Sigmoid colon (tissue), 7 donors: ENCODE data around the gene C11orf68. TPM values are rescaled to one million over a fixed set of nuclear protein-coding genes. Genes with fewer than 3 reads are reported as not detected.
"Not testable (repeated sequence)": the region's sequence is repeated elsewhere in the genome, so short reads cannot be mapped to it uniquely, and the experiment has no call there.

ENCODE experiments used
- DNase-seq: peaks from one replicate; pipeline ENCODE4 v3.0.0-alpha.2; 2019
- H3K27ac ChIP-seq, 4 donors: fragments of 200-600 bp; sonication (generic); one replicate each; pipeline ENCODE4 v1.5.1; 2016 to 2019; ENCODE audit warnings: mild to moderate bottlenecking in 1 of 4
- H3K27me3 ChIP-seq, 3 donors: fragments of 200-600 bp; sonication (generic); one replicate each; pipeline ENCODE4 v1.5.1; 2019; ENCODE audit warnings: mild to moderate bottlenecking in 1 of 3
- H3K36me3 ChIP-seq, 4 donors: fragments of 200-600 bp; sonication (generic); one replicate each; pipeline ENCODE4 v1.5.1; 2016 to 2019
- H3K4me1 ChIP-seq, 4 donors: fragments of 200-600 bp; sonication (generic); one replicate each; pipeline ENCODE4 v1.5.1; 2017 to 2019
- H3K4me3 ChIP-seq, 4 donors: fragments of 200-600 bp; sonication (generic); one replicate each; pipeline ENCODE4 v1.5.1; 2017 to 2019; ENCODE audit warnings: mild to moderate bottlenecking in 2 of 4, moderate library complexity in 1 of 4
- H3K9me3 ChIP-seq, 4 donors: fragments of 200-600 bp in 3 of 4; sonication (generic) in 3 of 4; one replicate each; pipeline versions ENCODE4 v1.5.1 to v1.6.1; 2013 to 2019
- EP300 ChIP-seq, 4 donors: sonication (generic); formaldehyde crosslinking; IDR thresholded peaks; one replicate each; pipeline ENCODE4 v1.6.1; 2017; ENCODE audit warnings: antibody characterized with exemption in 4 of 4
- POLR2A ChIP-seq, 2 donors: fragments of 450-650 bp; IDR thresholded peaks; one replicate each; pipeline ENCODE4 v1.6.1; 2016; ENCODE audit warnings: antibody characterized with exemption in 2 of 2, mild to moderate bottlenecking in 2 of 2, moderate library complexity in 2 of 2
- POLR2AphosphoS5 ChIP-seq, 4 donors: sonication (generic); formaldehyde crosslinking; IDR thresholded peaks; one replicate each; pipeline ENCODE4 v1.6.1; 2017; ENCODE audit warnings: antibody characterized with exemption in 4 of 4
- WGBS, 2 donors: extraction: QIAGEN DNeasy Blood & Tissue Kit; methylation state at CpG; one replicate each; pipeline ENCODE4 v1.1.7; 2013; 5-methylcytosine and 5-hydroxymethylcytosine counted together
- intact Hi-C: fragments of 100-400 bp; cut with DNase I; formaldehyde crosslinking; loops from one replicate; pipeline ENCODE4 v1.15.1; 2023
- polyA plus RNA-seq, 3 donors: library from polyadenylated mRNA; stranded (reverse); fragments of 200-250 nt; gene quantifications; one replicate each; pipeline ENCODE4 v1.2.3, GENCODE V29; 2013
- total RNA-seq, 4 donors: library from RNA; depleted of rRNA; stranded (reverse); fragments of >200 nt; gene quantifications; one replicate each; pipeline ENCODE4 v1.1.0, GENCODE V29; 2016
- TF ChIP-seq, protein P1 (sequence below), 4 experiments: fragments of 450-650 bp in 3 of 4; fragments of 200-600 bp in 1 of 4; IDR thresholded peaks; one replicate each; pipeline ENCODE4 v1.5.1; 2016 to 2019; ENCODE audit warnings: antibody characterized with exemption in 4 of 4, mild to moderate bottlenecking in 3 of 4, moderate library complexity in 2 of 4
- donor health status: healthy with polysubstance abuse.
- donor health status: Bipolar disorder and iron deficiency.
- donor health status: healthy.

Gene C11orf68
- total and polyA plus RNA-seq, 7 donors, result 22.1 to 36.3 (median 24.0) TPM

DNA sequence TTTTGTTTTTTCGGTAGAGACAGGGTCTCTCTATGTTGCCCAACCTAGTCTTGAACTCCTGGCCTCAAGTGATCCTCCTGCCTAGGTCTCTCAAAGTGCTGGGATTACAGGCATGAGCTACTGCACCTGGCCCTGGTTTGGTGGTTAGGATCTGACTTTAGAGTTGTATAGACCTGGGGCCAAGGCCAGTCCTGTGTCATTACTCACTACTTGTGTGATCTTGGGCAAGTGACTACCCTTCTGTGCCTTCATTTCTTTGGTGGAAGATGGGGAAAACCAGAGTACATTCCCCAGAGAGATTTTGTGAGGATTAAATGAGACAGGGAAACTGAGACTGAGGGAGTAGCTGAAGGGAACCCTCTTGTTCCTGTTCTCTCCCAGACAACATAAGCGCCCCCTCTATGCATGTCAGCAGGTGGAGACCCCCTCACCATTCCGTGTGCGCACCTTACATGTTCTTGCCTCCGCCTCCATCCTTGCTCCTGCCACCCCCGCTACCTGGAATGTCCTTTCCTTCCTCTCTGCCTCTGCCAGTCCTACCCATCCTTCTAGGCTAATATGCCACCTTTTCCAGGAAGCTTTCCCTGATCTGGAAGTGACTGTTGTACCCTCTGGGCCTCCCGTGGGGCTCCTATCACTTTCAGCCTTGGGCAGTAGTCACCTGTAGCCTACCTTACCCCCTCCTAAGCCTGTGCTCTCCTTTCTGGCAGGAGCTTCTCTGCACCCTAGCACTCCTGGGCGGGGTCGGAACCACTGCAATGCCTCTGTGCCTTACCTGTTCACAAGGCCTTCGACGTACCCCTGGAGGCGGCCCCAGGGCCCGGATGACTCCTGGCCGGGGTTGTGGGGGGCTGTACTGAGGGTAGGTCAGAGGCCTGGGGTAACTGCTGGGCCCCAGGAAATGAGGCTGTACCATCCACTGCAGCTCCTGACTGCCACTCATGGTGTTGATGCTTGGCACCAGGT lies 22.5 kb downstream of the C11orf68 start:
- Histone ChIP-seq H3K36me3 (no peaks in the 10 kb centered on the region), H3K27me3 (peaks cover 0 to 15% (median 8%) of the 10 kb centered on the region in 3 donors), H3K27ac (no peak overlapping the region), H3K4me1 (peaks cover 0 to 50% (median 43%) of the 10 kb centered on the region in 4 donors), H3K4me3 (no peak overlapping the region), H3K9me3 (no peaks in the 10 kb centered on the region)
- no peak for DNase-seq
- 89 to 92% methylated on average over 14 of the region's 14 CpGs for WGBS, 2 donors
- intact Hi-C loops, result no loop called here
- TF ChIP-seq POLR2A (IDR thresholded peaks at IDR 0.05), result no peak
- TF ChIP-seq POLR2AphosphoS5 (IDR thresholded peaks at IDR 0.05), result no peak
- TF ChIP-seq EP300 (IDR thresholded peaks at IDR 0.05), result no peak
- TF ChIP-seq, protein P1, sequence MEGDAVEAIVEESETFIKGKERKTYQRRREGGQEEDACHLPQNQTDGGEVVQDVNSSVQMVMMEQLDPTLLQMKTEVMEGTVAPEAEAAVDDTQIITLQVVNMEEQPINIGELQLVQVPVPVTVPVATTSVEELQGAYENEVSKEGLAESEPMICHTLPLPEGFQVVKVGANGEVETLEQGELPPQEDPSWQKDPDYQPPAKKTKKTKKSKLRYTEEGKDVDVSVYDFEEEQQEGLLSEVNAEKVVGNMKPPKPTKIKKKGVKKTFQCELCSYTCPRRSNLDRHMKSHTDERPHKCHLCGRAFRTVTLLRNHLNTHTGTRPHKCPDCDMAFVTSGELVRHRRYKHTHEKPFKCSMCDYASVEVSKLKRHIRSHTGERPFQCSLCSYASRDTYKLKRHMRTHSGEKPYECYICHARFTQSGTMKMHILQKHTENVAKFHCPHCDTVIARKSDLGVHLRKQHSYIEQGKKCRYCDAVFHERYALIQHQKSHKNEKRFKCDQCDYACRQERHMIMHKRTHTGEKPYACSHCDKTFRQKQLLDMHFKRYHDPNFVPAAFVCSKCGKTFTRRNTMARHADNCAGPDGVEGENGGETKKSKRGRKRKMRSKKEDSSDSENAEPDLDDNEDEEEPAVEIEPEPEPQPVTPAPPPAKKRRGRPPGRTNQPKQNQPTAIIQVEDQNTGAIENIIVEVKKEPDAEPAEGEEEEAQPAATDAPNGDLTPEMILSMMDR (IDR thresholded peaks at IDR 0.05), result no peak

DNA sequence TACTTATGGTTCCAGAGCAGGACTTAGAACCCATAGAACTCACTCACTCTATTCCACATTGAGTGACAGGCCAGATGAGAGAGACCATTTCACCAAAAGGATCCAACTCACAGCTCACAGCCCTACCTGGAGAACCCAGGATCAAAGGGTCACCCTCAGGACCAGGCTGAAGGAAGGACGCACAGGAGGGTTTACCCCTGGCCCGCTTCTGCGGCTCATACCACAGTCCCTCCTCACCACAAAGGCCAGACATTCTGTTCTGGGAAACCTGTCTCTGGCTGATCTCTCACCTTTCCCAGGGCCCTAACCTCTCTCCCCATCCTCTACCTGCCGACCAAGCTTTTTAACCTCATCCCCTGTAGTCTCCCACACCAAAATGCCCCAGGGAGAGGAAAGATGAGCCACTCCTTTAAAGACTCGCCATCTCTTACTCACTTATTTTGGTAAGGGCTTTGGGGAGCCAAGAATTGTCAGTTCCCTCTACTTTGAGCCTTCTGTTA lies 23.3 kb downstream of the C11orf68 start:
- TF ChIP-seq EP300 (IDR thresholded peaks at IDR 0.05), result no peak
- no peak for TF ChIP-seq POLR2AphosphoS5 (IDR thresholded peaks at IDR 0.05)
- TF ChIP-seq POLR2A (IDR thresholded peaks at IDR 0.05), result no peak
- TF ChIP-seq, protein P1 (IDR thresholded peaks at IDR 0.05), result no peak
- intact Hi-C loops, result no loop called here
- H3K4me3 ChIP-seq, result no peak overlapping the region
- H3K9me3 ChIP-seq, result no peaks in the 10 kb centered on the region
- 92 to 93% methylated on average over 5 of the region's 5 CpGs for WGBS, 2 donors
- H3K27ac ChIP-seq, result no peak overlapping the region
- H3K27me3 ChIP-seq, result peaks cover 0 to 15% (median 8%) of the 10 kb centered on the region in 3 donors
- no peak for DNase-seq
- H3K4me1 ChIP-seq, result peaks cover 0 to 53% (median 45%) of the 10 kb centered on the region in 4 donors
- no peaks in the 10 kb centered on the region for H3K36me3 ChIP-seq

DNA sequence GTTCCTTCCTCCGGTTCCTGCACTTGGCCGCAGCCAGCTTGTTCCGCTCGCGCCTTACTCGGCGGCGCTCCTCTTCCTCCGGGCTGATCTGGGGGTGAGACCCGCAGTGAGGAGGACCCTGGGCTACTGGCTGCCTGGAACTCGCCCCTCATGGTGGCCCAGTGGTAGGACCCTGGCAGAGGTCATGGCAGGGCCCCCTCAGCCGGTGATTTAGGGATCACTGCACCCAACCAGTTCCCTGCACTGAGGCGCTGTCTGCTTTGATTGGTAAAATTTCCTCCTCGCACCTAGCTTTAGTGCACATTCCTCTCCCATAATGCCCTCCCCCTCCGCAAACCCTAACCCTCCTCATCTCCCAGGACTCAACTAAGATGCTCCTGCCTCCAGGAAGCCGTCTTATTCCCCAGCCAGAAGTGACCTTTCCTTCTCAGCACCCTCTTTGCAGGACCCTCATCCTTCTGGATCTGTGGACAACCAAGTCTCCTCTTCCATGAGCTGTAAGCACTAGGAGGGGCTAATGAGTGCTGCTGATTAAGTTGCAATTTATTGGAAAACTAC lies 24.7 kb downstream of the C11orf68 start:
- DNase-seq, result no peak
- intact Hi-C loops, result no loop called here
- TF ChIP-seq POLR2AphosphoS5 (IDR thresholded peaks at IDR 0.05), result peak in 2 of 4 donors; percentile 19 to 26
- TF ChIP-seq, protein P1 (IDR thresholded peaks at IDR 0.05), result no peak
- Histone ChIP-seq H3K4me1 (peaks cover 0 to 53% (median 43%) of the 10 kb centered on the region in 4 donors), H3K36me3 (no peaks in the 10 kb centered on the region), H3K4me3 (peak overlapping the region in 2 of 4 donors; percentile 16 to 18), H3K27ac (peak overlapping the region; percentile 95 to 98 (median 97)), H3K27me3 (peaks cover 0 to 3% (median 2%) of the 10 kb centered on the region in 3 donors), H3K9me3 (no peaks in the 10 kb centered on the region)
- WGBS, 2 donors, result 48 to 84% methylated on average over 16 of the region's 16 CpGs

- Histone ChIP-seq H3K27me3 (no peaks in the 10 kb centered on the region), H3K36me3 (no peaks in the 10 kb centered on the region), H3K4me1 (peaks cover 0 to 57% (median 47%) of the 10 kb centered on the region in 4 donors), H3K4me3 (peak overlapping the region in 1 of 4 donors; percentile 18), H3K27ac (peak overlapping the region; percentile 95 to 98 (median 97)), H3K9me3 (no peaks in the 10 kb centered on the region)
- intact Hi-C loops, result no loop called here
- TF ChIP-seq EP300 (IDR thresholded peaks at IDR 0.05) (no peak), POLR2A (IDR thresholded peaks at IDR 0.05) (no peak), POLR2AphosphoS5 (IDR thresholded peaks at IDR 0.05) (no peak)
- TF ChIP-seq, protein P1 (IDR thresholded peaks at IDR 0.05), result no peak
- WGBS, 2 donors, result 85 to 88% methylated on average over 10 of the region's 10 CpGs
- DNase-seq, result no peak
Observed at GRCh38 chr11:65892661-65893317, 26.1 kb downstream of the C11orf68 start.

- H3K27me3 ChIP-seq, DNase-seq, H3K9me3 ChIP-seq, intact Hi-C loops, H3K36me3 ChIP-seq: not testable (repeated sequence)
- H3K4me3 ChIP-seq, result peak overlapping the region in 2 of 4 donors; percentile 65 to 68
- peak overlapping the region; percentile 95 to 98 (median 97) for H3K27ac ChIP-seq
- 71 to 81% methylated on average over 5 of the region's 5 CpGs for WGBS, 2 donors
- peaks cover 0 to 63% (median 54%) of the 10 kb centered on the region in 4 donors for H3K4me1 ChIP-seq
Observed at GRCh38 chr11:65892137-65892540, 26.7 kb downstream of the C11orf68 start.
